ENCODE results near the gene KEAP1.
"Not testable (repeated sequence)": the region's sequence is repeated elsewhere in the genome, so short reads cannot be mapped to it uniquely, and the experiment has no call there.

DNA sequence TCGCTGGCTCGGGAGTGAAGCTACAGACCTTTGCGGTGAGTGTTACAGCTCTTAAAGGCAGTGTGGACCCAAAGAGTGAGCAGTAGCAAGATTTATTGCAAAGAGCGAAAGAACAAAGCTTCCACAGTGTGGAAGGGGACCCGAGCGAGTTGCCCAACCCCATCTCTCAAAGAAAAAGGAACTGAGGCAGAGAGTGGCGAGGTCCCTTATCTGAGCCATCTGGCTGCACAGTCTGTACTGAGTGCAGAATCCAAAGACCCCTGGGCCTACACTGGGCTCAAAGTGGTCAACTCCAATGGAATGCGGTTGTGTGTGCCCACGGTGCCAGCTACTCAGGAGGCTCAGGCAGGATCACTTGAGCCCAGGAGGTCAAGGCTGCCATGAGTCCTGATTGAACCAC, 35.9 kb upstream of the KEAP1 start:
- TF ChIP-seq, protein P1, sequence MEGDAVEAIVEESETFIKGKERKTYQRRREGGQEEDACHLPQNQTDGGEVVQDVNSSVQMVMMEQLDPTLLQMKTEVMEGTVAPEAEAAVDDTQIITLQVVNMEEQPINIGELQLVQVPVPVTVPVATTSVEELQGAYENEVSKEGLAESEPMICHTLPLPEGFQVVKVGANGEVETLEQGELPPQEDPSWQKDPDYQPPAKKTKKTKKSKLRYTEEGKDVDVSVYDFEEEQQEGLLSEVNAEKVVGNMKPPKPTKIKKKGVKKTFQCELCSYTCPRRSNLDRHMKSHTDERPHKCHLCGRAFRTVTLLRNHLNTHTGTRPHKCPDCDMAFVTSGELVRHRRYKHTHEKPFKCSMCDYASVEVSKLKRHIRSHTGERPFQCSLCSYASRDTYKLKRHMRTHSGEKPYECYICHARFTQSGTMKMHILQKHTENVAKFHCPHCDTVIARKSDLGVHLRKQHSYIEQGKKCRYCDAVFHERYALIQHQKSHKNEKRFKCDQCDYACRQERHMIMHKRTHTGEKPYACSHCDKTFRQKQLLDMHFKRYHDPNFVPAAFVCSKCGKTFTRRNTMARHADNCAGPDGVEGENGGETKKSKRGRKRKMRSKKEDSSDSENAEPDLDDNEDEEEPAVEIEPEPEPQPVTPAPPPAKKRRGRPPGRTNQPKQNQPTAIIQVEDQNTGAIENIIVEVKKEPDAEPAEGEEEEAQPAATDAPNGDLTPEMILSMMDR (IDR thresholded peaks at IDR 0.05; ENCODE audit: insufficient read depth, low read length) = not testable (repeated sequence)
- TF ChIP-seq POLR2AphosphoS5 (IDR thresholded peaks at IDR 0.05; ENCODE audit: low read depth); REST (IDR thresholded peaks at IDR 0.05; ENCODE audit: insufficient replicate concordance, low read depth): not testable (repeated sequence)

Measured in HL-60 (cell line).